GM12801 (cell line): ENCODE results near the gene RBM39.

Experiments
- CTCF ChIP-seq: IDR thresholded peaks from one replicate; pipeline ENCODE4 v1.5.1; 2011; ENCODE audit warnings: control low read depth; ENCODE audit not compliant: insufficient read length; ENCODE audit errors: extremely low read depth

The RBM39 gene

GRCh38 chr20:35739294-35740163 is 2.5 kb downstream of the RBM39 start:
- TF ChIP-seq CTCF = no peak

- no peak for TF ChIP-seq CTCF
Measured at GRCh38 chr20:35738410-35739179, 3.5 kb downstream of the RBM39 start.

- TF ChIP-seq CTCF = no peak
Measured at GRCh38 chr20:35737865-35738333, 4.2 kb downstream of the RBM39 start.

GRCh38 chr20:35735826-35736470 is 6.1 kb downstream of the RBM39 start:
- TF ChIP-seq CTCF = no peak

GRCh38 chr20:35734777-35735649 is 7.0 kb downstream of the RBM39 start:
- no peak for TF ChIP-seq CTCF

- TF ChIP-seq CTCF = no peak
Measured at GRCh38 chr20:35734374-35734773, 7.7 kb downstream of the RBM39 start.

GRCh38 chr20:35732644-35732982 is 9.4 kb downstream of the RBM39 start:
- no peak for TF ChIP-seq CTCF
